ENCODE data around the gene CATSPER2. TPM values are rescaled to one million over a fixed set of nuclear protein-coding genes. Genes with fewer than 3 reads are reported as not detected.

Gene CATSPER2
- total and polyA plus RNA-seq, 9 of the 15 experiments (the other 6 are each of a cell fraction or from before 2014, with no cell fraction given) = 0.59 to 11.5 (median 3.7) TPM

DNA sequence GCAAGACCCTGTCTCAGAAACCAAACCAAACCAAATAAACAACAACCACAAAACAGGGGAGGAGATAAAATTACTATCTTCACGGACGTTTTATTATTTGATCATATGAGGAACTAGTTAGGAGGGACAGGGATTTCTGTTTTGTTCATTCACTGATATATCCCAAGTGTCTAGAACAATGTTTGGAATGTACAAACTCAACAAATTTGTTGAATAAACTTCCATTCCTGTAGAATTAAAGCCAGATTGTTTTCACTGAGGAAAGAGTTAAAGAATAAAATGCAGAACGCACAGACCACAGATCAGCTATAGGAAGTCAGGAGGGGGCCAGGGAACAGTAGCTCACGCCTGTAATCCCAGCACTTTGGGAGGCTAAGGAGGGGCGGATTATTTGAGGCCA is 23.5 kb downstream of the CATSPER2 start:
- POLR2A ChIA-PET = no interaction called here
- CTCF ChIA-PET (ENCODE audit: low intra/inter-chr PET ratio) = no interaction called here
- H3K4me3 ChIP-seq = no peak overlapping the region
- FAIRE-seq = no peak
- H2AFZ ChIP-seq (ENCODE audit: low read depth, low read length) = no peak overlapping the region
- no peaks in the 10 kb centered on the region for H3K79me2 ChIP-seq (ENCODE audit: control insufficient read depth, insufficient read depth, low read length)
- H3K9me3 ChIP-seq (replicated peaks; ENCODE audit: control insufficient read depth, insufficient read depth, low read depth, low read length) = no peaks in the 10 kb centered on the region
- H3K9ac ChIP-seq (ENCODE audit: insufficient read depth in 1 of 2, low read depth in 2 of 2, low read length in 2 of 2) = no peak overlapping the region
- no peak overlapping the region for H3K4me2 ChIP-seq (ENCODE audit: insufficient read depth, low read length)
- intact Hi-C loops (cut with micrococcal nuclease) (no loop called here), in situ Hi-C loops (cut with MboI) (no loop called here)
- BruUV-seq (replicated peaks) = no TSS peak
- no peaks in the 10 kb centered on the region for H4K20me1 ChIP-seq (replicated peaks; ENCODE audit: control insufficient read depth, insufficient read depth, low read length)
- no peak for ATAC-seq
- no peak overlapping the region for H3K27ac ChIP-seq (ENCODE audit: extremely low read depth, low read depth, low read length)
- H3K9me1 ChIP-seq (ENCODE audit: control insufficient read depth, insufficient read depth, low read length) = no peaks in the 10 kb centered on the region
- H3K4me1 ChIP-seq (replicated peaks in 1 of 2; ENCODE audit: control insufficient read depth in 2 of 2, insufficient read depth in 2 of 2, low read length in 2 of 2) = no peaks in the 10 kb centered on the region
- DNase-seq (ENCODE audit: extremely low read depth in 1 of 4, low spot score in 3 of 4) = no peak
- WGBS (ENCODE audit: insufficient coverage, low coverage, missing lambda C conversion rate) = 0% methylated on average over 5 of the region's 5 CpGs
- no peaks in the 10 kb centered on the region for H3K27me3 ChIP-seq (ENCODE audit: control insufficient read depth in 2 of 2, insufficient read depth in 2 of 2, low read length in 2 of 2)
- no peaks in the 10 kb centered on the region for H3K36me3 ChIP-seq (ENCODE audit: control insufficient read depth, insufficient read depth, low read length)
- TF ChIP-seq ZNF316 (IDR thresholded peaks at IDR 0.05) (no peak), ELF1 (tag; IDR thresholded peaks at IDR 0.05) (no peak), ATF7 (IDR thresholded peaks at IDR 0.05) (no peak), SRF (CRISPR knock-in tag; IDR thresholded peaks at IDR 0.05) (no peak), NCOR1 (IDR thresholded peaks at IDR 0.05) (no peak), ZNF12 (CRISPR knock-in tag; IDR thresholded peaks at IDR 0.05) (no peak), TFAM (CRISPR knock-in tag; conservative IDR thresholded peaks at IDR 0.05) (no peak), SLC30A9 (CRISPR knock-in tag; IDR thresholded peaks at IDR 0.05) (no peak), ZNF384 (IDR thresholded peaks at IDR 0.05; ENCODE audit: low read depth, low read length) (no peak), HMG20A (CRISPR knock-in tag; conservative IDR thresholded peaks at IDR 0.05) (no peak), ZNF57 (CRISPR knock-in tag; IDR thresholded peaks at IDR 0.05) (no peak), HDGF (IDR thresholded peaks at IDR 0.05) (no peak), ZNF354B (CRISPR knock-in tag; IDR thresholded peaks at IDR 0.05) (no peak), KLF10 (CRISPR knock-in tag; IDR thresholded peaks at IDR 0.05) (no peak), ZNF589 (CRISPR knock-in tag; IDR thresholded peaks at IDR 0.05; ENCODE audit: low read depth) (no peak), HDAC2 (IDR thresholded peaks at IDR 0.05) (no peak)
- TF ChIP-seq, protein P1, sequence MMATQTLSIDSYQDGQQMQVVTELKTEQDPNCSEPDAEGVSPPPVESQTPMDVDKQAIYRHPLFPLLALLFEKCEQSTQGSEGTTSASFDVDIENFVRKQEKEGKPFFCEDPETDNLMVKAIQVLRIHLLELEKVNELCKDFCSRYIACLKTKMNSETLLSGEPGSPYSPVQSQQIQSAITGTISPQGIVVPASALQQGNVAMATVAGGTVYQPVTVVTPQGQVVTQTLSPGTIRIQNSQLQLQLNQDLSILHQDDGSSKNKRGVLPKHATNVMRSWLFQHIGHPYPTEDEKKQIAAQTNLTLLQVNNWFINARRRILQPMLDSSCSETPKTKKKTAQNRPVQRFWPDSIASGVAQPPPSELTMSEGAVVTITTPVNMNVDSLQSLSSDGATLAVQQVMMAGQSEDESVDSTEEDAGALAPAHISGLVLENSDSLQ (IDR thresholded peaks at IDR 0.05) = no peak
- TF ChIP-seq, protein P2, sequence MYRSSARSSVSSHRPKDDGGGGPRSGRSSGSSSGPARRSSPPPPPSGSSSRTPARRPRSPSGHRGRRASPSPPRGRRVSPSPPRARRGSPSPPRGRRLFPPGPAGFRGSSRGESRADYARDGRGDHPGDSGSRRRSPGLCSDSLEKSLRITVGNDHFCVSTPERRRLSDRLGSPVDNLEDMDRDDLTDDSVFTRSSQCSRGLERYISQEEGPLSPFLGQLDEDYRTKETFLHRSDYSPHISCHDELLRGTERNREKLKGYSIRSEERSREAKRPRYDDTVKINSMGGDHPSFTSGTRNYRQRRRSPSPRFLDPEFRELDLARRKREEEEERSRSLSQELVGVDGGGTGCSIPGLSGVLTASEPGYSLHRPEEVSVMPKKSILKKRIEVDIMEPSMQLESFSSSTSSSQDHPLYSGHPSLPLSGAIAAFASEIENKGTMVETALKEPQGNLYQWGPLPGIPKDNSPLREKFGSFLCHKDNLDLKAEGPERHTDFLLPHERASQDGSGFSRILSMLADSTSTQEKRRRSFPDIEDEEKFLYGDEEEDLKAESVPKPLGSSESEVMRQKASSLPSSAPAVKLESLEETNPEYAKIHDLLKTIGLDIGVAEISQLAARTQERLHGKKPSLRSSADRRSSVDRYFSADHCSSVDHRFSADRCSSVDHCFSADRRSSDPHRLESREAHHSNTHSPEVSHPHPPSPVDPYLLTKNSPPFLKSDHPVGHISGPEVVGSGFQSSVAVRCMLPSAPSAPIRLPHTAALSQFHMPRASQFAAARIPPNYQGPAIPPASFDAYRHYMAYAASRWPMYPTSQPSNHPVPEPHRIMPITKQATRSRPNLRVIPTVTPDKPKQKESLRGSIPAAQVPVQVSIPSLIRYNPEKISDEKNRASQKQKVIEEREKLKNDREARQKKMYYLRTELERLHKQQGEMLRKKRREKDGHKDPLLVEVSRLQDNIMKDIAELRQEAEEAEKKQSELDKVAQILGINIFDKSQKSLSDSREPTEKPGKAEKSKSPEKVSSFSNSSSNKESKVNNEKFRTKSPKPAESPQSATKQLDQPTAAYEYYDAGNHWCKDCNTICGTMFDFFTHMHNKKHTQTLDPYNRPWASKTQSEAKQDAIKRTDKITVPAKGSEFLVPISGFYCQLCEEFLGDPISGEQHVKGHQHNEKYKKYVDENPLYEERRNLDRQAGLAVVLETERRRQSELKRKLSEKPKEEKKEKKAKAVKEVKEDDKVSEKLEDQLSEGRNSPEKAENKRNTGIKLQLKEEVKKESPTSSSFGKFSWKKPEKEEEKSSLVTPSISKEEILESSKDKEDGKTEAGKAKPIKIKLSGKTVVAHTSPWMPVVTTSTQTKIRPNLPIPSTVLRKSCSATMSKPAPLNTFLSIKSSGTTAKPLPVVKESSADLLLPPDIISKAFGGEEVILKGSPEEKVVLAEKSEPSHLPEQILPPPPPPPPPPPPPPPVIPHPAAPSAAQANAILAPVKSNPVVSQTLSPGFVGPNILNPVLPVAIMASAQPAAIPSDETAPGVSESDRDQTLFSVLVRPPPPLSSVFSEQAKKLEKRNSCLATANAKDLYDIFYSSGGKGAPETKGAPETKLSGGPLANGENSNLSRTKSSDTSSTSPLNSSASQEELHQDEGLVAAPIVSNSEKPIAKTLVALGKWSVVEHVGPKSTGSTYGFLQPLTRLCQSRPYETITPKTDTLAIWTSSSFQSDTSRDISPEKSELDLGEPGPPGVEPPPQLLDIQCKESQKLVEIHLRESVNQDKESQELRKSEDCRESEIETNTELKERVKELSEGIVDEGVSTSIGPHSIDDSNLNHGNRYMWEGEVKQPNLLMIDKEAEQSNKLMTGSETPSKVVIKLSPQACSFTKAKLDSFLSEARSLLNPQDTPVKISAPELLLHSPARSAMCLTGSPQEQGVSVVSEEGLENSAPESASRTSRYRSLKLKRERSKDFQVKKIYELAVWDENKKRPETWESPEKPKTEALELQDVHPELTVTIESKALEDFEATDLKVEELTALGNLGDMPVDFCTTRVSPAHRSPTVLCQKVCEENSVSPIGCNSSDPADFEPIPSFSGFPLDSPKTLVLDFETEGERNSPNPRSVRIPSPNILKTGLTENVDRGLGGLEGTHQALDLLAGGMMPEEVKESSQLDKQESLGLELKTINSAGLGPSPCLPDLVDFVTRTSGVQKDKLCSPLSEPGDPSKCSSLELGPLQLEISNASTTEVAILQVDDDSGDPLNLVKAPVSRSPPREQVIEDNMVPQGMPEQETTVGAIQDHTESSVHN (IDR thresholded peaks at IDR 0.05; ENCODE audit: borderline replicate concordance in 1 of 2, low read depth in 1 of 2) = no peak

All from K562 (cell line).